Ishikawa (cell line): ENCODE data around the gene ZNF578.

Experiments
- CEBPB ChIP-seq: IDR thresholded peaks from 2 replicates; pipeline ENCODE4 v1.6.1; 2012
- CREB1 ChIP-seq: IDR thresholded peaks from 2 replicates; pipeline ENCODE4 v1.6.1; 2012; ENCODE audit warnings: low read depth
- EGR1 ChIP-seq: IDR thresholded peaks from 2 replicates; pipeline ENCODE4 v1.6.1; 2012
- EP300 ChIP-seq: IDR thresholded peaks from 2 replicates; pipeline ENCODE4 v1.6.1; 2012; ENCODE audit warnings: borderline replicate concordance
- FOXM1 ChIP-seq: IDR thresholded peaks from 2 replicates; pipeline ENCODE4 v1.6.1; 2012; ENCODE audit warnings: low read depth, borderline replicate concordance
- MAX ChIP-seq: IDR thresholded peaks from 2 replicates; pipeline ENCODE4 v1.6.1; 2012
- NFIC ChIP-seq: IDR thresholded peaks from 2 replicates; pipeline ENCODE4 v1.6.1; 2012
- RAD21 ChIP-seq: IDR thresholded peaks from 2 replicates; pipeline ENCODE4 v1.6.1; 2012; ENCODE audit warnings: low read depth
- REST ChIP-seq: IDR thresholded peaks from 2 replicates; pipeline ENCODE4 v1.6.1; 2012; ENCODE audit warnings: low read depth, mild to moderate bottlenecking
- TAF1 ChIP-seq: IDR thresholded peaks from 2 replicates; pipeline ENCODE4 v1.6.1; 2012; ENCODE audit warnings: low read depth, mild to moderate bottlenecking
- TCF12 ChIP-seq: IDR thresholded peaks from 2 replicates; pipeline ENCODE4 v1.6.1; 2012; ENCODE audit warnings: low read depth
- TEAD4 ChIP-seq: IDR thresholded peaks from 2 replicates; pipeline ENCODE4 v1.6.1; 2012
- USF1 ChIP-seq: IDR thresholded peaks from 2 replicates; pipeline ENCODE4 v1.6.1; 2012
- YY1 ChIP-seq: IDR thresholded peaks from 2 replicates; pipeline ENCODE4 v1.6.1; 2012; ENCODE audit warnings: low read depth
- ZBTB7A ChIP-seq: IDR thresholded peaks from 2 replicates; pipeline ENCODE4 v1.6.1; 2012; ENCODE audit warnings: low read depth

The ZNF578 gene

GRCh38 chr19:52518646-52519045 lies 65.3 kb downstream of the ZNF578 start:
- no peak for TF ChIP-seq TEAD4
- TF ChIP-seq USF1: no peak
- no peak for TF ChIP-seq FOXM1
- TF ChIP-seq RAD21: no peak
- no peak for TF ChIP-seq ZBTB7A

GRCh38 chr19:52520013-52520412 lies 66.7 kb downstream of the ZNF578 start:
- TF ChIP-seq TEAD4: no peak
- no peak for TF ChIP-seq MAX
- TF ChIP-seq TCF12: no peak
- TF ChIP-seq USF1: no peak
- TF ChIP-seq EP300: no peak
- TF ChIP-seq NFIC: no peak
- TF ChIP-seq TAF1: no peak
- TF ChIP-seq RAD21: no peak
- TF ChIP-seq REST: no peak
- TF ChIP-seq YY1: no peak
- TF ChIP-seq ZBTB7A: no peak
- no peak for TF ChIP-seq FOXM1
- no peak for TF ChIP-seq CREB1
- no peak for TF ChIP-seq CEBPB
- TF ChIP-seq EGR1: no peak

GRCh38 chr19:52522551-52522950 lies 69.2 kb downstream of the ZNF578 start:
- TF ChIP-seq YY1 (no peak), TCF12 (no peak), CREB1 (no peak), MAX (no peak), EGR1 (no peak), ZBTB7A (no peak), REST (no peak), RAD21 (no peak), CEBPB (no peak), FOXM1 (no peak)

GRCh38 chr19:52524086-52524485 lies 70.7 kb downstream of the ZNF578 start:
- TF ChIP-seq USF1: no peak
- no peak for TF ChIP-seq ZBTB7A
- TF ChIP-seq TCF12: no peak
- TF ChIP-seq MAX: no peak
- no peak for TF ChIP-seq NFIC
- no peak for TF ChIP-seq TEAD4
- TF ChIP-seq CEBPB: no peak

GRCh38 chr19:52527134-52527955 lies 74.0 kb downstream of the ZNF578 start, which contains the start of gene ZNF808:
TSS of gene ZNF808 (plus strand) at chr19:52527668. CDS start at chr19:52543285, 15,617 bp downstream.
- TF ChIP-seq TCF12 (no peak), MAX (no peak), ZBTB7A (no peak), EGR1 (peak; percentile 69), RAD21 (peak; percentile 22; the same call in 1 of the 2 replicates), NFIC (no peak), REST (no peak), CEBPB (no peak), CREB1 (no peak), YY1 (0 out of 2 replicates have a peak, but pooled peaks have one; percentile 35), FOXM1 (no peak), TAF1 (no peak), EP300 (no peak), USF1 (no peak), TEAD4 (no peak)
